ENCODE measurements around the gene SUOX.
"Not testable (repeated sequence)": the region's sequence is repeated elsewhere in the genome, so short reads cannot be mapped to it uniquely, and the experiment has no call there.

SUOX gene

GRCh38 chr12:55996201-55996714 is 818 bp upstream of the SUOX start:
- no peak for DNase-seq (ENCODE audit: low read depth)
- TF ChIP-seq CTCF (IDR thresholded peaks at IDR 0.05; ENCODE audit: control insufficient read depth, insufficient read depth, low read depth, low read length, missing control alignments) = peak; percentile 78
- peak overlapping the region; percentile 82 for H3K4me3 ChIP-seq (ENCODE audit: control insufficient read depth, low read depth, low read length)

GRCh38 chr12:55997535-55997859 is 421 bp downstream of the SUOX start:
- H3K4me3 ChIP-seq (ENCODE audit: control insufficient read depth, low read depth, low read length) = peak overlapping the region; percentile 82
- no peak for TF ChIP-seq CTCF (IDR thresholded peaks at IDR 0.05; ENCODE audit: control insufficient read depth, insufficient read depth, low read depth, low read length, missing control alignments)
- no peak for DNase-seq (ENCODE audit: low read depth)

- not testable (repeated sequence) for H3K4me3 ChIP-seq (ENCODE audit: control insufficient read depth, low read depth, low read length); DNase-seq (ENCODE audit: low read depth)
Observed at GRCh38 chr12:55999522-55999921, 2.4 kb downstream of the SUOX start.

GRCh38 chr12:55999999-56000540 is 3.0 kb downstream of the SUOX start:
- not testable (repeated sequence) for H3K4me3 ChIP-seq (ENCODE audit: control insufficient read depth, low read depth, low read length); DNase-seq (ENCODE audit: low read depth)

GRCh38 chr12:56001487-56002100 is 4.5 kb downstream of the SUOX start:
- H3K4me3 ChIP-seq (ENCODE audit: control insufficient read depth, low read depth, low read length) = no peak overlapping the region
- DNase-seq (ENCODE audit: low read depth) = no peak
- no peak for TF ChIP-seq CTCF (IDR thresholded peaks at IDR 0.05; ENCODE audit: control insufficient read depth, insufficient read depth, low read depth, low read length, missing control alignments)

GRCh38 chr12:56003376-56003775 is 6.3 kb downstream of the SUOX start:
- DNase-seq (ENCODE audit: low read depth); H3K4me3 ChIP-seq (ENCODE audit: control insufficient read depth, low read depth, low read length): not testable (repeated sequence)

- DNase-seq (ENCODE audit: low read depth) = no peak
- no peak overlapping the region for H3K4me3 ChIP-seq (ENCODE audit: control insufficient read depth, low read depth, low read length)
- TF ChIP-seq CTCF (IDR thresholded peaks at IDR 0.05; ENCODE audit: control insufficient read depth, insufficient read depth, low read depth, low read length, missing control alignments) = no peak
Observed at GRCh38 chr12:56004211-56004610, 7.1 kb downstream of the SUOX start.

- TF ChIP-seq CTCF (IDR thresholded peaks at IDR 0.05; ENCODE audit: control insufficient read depth, insufficient read depth, low read depth, low read length, missing control alignments) = no peak
- H3K4me3 ChIP-seq (ENCODE audit: control insufficient read depth, low read depth, low read length) = peak overlapping the region; percentile 77
- DNase-seq (ENCODE audit: low read depth) = no peak
Observed at GRCh38 chr12:56007564-56008559, 10.8 kb downstream of the SUOX start.
